ENCODE measurements around the gene SUSD1.

Gene SUSD1

DNA sequence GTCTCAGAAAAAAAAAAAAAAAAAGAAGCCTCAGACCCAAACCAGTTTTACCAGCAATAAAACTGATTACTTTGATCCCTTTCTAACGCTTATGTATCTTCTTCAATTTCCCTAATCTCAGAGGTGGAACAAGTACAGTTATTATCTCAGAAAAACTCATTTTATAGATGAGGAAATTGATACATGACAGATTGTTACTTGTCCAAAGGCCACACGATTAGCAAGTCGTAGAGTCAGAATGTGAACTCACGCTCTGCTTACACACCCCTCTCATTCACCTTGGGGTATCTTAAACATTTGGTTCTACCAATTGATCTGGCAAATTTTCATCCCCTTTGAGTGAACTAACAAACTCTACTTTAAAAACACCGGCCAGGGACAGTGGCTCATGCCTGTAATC, 110.2 kb downstream of the SUSD1 start:
- no peak for DNase-seq

DNA sequence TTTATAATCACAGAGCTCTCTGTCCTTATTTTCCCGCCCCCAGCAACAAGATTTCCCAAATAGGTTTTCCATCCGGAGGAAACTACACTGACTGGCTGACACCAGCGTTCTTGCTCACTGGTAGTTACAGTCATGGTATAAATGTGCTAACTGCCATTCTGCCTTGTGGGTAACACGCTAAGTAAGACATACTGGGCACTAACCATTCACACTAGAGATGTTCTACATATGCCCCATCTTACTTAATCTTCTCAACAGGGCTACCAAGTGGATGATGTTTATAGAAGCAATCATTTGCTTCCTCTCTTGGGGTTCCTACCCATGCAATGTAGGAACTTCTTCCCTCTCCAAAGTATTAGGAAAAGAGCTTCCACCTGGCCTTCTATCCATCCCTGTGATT, 111.5 kb downstream of the SUSD1 start:
- no peak for DNase-seq

DNA sequence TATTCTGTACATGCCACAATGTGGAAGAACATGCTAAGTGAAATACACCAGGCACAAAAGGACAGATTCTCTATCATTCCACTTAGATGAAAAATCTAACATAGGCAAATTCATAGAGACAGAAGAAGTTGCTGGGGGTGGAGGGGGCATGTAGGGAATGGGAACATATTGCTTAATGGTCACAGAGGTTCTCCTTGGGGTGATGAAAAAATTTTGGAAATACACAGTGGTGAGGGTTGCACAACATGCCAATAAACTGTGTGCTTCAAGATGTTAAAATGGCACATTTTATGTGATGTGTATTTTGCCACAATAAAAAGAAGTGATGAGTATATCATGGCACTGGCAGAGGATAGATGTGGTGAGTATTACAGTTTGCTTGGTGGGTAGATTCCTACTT, 111.9 kb downstream of the SUSD1 start:
- DNase-seq, result no peak

DNA sequence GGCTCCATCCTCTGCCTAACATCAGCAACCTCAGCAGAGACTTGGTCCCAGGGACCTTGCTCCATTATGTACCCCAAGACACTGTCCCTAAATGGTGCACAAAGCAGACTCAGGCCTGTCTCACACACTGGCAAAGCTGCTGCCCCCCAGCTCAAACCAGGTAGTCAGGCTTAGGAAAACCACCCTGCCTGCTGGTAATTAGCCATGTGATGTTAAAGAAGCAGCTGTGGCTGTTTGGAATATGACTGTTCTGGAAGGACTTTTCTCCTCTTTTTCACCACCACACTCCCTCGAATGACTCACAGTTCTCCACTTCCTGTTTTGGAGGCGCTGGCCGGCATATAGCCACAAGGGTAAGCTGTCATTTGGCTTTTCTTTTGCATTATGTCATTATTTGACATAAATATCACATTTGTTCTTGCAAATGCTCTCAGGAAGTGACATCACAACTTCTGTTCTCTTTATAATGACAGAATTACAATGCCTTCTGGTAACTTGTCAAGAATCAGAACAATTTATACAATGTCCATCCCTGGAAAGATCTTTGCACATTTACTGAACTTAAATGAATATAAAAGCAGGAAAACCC, 113.9 kb downstream of the SUSD1 start:
- peak; percentile 51 for DNase-seq

DNA sequence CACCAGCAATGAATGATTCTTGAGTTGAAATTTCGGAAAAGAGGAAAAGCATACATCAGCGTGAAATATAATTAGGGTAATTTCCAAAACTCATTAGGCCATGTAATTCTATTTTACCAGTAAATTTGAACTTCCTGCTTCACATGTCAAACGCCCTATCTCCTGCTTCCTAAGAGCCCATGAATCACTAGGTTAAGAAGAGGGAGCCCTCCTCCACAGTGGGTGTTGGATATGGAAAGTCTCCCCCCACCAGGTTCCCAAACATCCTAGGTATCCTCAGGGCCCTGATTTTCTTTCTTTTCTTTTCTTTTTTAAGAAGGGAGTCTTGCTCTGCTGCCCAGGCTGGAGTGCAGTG, 115.2 kb downstream of the SUSD1 start:
- DNase-seq, result no peak

DNA sequence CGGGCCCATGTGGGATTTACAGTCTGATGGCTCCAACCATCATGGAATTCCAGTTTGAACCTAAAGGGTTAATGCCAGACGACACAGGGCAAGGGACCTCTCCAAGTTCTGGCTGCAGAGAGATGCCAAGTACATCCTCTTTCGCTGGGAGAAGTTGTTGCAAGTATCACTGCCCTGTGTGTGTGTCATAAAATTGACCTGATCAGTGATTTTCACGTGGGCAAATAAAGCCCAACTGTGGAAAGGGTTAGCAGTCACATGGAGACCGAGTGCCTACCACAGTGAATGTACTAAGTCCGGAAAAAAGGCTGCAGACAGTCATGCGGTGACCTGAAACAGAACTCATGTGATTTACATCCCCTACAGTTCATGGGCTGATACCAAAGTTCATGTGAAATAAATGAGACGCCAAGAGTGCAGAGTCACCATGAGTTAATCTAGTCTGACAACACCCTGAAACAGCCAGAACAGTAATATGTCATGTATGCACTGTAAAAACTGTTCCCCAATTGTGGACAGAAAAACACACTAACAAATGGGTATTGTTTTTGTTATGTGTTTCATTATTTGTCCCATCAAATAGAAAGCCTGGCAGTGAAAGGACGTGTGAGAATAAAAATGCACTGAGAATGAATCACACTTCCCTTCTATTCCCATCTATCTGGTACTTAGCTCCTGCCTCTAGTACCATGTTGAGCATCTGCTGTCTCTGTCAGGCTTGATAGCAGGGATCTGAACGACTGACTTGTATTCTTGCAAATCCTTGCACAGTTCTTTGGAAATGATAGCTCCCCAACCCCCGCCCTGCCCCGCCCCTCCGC, 115.7 kb downstream of the SUSD1 start:
- no peak for DNase-seq

DNA sequence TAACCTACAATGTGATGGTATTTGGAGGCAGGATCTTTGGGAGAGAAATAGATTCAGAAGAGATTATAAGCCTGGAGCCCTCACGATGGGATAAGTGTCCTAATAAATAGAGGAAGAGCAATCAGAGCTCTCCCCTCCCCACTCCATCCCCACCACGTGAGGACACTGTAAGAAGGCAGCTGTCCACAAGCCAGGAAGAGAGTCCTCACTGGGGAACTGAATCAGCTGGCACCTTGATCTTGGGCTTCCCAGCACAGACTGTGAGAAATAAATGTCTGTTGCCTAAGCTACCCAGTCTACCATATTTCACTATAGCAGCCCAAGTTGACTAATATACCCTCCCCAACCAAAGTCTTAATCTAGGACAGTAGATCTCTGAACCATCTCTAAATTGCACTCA, 118.1 kb downstream of the SUSD1 start:
- DNase-seq, result no peak

DNA sequence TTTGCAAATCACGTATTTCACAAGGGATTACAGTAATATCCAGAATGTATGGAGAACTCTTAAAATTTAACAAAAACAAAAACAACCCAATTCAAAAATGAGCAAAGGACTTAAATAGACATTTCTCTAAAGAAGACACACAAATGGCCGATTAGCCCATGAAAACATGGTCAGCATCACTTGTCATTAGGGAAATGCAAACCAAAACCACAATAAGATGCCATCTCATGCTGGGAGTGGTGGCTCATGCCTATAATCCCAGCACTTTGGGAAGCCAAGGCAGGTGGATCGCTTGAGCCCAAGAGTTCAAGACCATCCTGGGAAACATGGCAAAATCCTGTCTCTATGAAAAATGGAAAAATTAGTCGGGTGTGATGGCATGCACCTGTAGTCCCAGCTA, 120.2 kb downstream of the SUSD1 start:
- no peak for DNase-seq

DNA sequence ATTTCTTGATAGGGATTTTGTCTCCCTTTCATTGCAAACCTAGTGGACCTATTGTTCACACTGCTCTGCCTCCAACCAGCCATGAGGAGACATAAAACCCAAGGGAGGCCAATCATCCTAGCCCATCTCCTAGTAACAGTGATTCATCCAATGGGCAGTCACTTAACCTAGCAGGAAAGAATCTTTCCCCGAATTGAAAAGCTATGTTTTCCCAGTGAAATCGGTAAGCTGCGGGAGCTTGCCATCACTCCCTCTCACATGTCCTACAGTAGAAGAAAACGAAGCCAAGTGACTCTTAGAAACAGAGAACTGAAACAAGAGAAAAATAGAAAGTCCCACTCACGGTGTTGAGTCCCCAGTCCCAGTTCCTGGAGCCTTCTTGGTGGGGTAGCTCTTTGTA, 123.3 kb downstream of the SUSD1 start:
- no peak for DNase-seq

DNA sequence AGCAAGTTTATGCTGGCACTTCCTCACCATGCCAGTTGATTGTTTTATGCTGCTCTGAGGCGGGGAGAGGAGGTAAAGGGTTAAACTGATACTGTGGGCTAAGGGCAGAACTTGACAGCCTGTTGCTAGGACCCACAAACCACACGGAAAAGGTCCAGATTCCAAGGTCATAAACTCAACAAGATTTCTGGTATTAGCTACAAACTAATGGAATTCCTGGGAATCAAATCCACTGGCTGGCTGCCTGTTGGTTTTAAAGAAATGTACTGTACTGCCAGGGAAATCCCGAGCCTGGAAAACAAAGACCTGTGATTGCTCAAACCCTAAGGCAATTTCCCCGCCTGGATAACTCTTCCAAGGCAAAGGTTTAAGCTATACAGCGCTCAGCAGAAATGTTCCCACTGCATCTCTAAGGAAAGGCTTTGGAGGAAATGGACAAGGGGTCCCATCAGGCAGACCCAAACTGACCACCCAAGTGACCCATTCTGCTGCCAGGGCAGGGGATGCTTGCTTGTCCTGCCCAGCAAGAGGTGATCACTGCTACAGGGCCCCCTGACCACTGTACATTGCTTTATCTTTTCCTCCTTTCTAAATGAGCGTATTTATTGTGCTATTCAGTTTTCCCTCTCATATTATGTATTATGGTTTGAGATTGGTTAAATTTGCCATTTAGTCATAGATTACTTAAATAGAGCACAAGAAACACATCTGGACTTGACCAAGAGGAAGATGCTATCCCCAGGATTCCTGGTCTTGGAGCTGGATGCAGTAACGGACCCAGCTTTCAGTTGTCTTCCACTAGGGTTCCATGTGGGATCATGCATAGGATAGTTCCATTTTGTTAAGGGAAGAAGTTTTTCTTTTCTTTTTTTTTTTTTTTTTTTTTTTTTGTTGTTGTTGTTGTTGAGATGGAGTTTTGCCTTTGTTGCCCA, 124.3 kb downstream of the SUSD1 start:
- DNase-seq, result no peak

DNA sequence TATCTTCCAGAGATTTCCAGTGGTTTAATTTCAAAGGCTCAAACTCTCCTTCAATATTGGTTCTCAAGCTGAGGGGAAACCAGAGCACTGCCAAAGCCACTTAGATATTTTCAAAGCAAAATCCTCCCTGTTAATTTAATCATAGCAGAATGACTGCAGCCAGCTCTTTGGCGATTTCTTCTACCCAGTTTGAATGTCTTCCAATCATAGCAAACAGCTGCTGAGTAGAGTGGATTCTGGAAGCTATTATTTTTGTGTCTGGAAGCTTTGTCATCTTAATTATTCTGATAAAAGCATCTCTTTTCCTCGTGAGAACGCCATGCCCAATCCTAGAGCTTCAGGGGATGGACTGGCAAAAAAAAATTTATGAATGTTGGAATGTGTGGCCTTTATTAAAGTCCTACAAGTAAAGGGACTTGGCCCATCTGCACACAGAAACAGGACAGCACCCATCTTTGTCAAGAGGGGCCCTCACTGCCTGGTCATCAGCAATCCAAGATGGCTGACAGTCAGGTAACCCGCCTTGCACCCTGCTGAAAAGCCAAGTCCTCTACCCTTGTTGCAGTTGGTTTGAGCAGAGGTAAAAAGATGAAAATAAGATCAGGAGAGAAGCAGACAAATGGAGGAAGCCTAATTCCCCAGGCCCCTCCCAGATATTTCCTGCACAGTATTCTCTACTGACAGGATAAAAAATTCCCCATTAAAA, 125.1 kb downstream of the SUSD1 start:
- no peak for DNase-seq

DNA sequence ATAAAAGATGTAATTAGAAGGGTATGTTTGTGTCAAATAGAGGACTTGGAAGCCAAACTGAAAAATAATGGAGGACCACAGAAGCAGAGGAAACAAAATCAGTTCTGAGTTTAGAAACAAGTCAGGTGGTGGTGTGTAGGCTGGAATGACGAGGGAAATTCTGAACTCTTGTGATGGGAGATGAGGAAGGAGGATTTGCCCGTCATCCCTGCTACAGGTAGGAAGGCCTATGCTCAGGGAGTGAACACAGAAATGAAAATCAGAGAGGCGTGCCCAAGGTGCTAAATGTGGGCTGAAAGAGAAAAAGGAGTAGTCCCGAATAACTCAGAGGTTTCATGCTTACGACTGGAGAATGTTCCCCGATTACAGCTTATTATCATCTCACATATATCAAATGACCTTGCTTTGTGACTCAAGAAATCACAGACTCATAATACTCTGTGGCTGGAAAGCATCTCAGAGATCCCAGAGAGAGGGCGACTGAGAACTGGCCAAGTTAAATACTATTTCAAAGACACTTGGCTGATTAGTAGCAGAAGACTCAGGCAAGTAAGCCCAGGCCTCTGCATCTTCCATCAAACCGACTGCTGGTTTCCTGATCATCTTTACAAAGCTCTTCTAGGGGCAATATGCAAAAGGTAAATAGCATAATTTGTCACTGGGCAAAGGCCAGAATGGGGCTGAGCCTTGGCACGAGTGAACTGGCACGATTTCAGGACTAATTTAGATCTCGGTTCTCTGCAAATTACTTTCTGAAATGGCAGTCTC, 126.0 kb downstream of the SUSD1 start:
- no peak for DNase-seq

DNA sequence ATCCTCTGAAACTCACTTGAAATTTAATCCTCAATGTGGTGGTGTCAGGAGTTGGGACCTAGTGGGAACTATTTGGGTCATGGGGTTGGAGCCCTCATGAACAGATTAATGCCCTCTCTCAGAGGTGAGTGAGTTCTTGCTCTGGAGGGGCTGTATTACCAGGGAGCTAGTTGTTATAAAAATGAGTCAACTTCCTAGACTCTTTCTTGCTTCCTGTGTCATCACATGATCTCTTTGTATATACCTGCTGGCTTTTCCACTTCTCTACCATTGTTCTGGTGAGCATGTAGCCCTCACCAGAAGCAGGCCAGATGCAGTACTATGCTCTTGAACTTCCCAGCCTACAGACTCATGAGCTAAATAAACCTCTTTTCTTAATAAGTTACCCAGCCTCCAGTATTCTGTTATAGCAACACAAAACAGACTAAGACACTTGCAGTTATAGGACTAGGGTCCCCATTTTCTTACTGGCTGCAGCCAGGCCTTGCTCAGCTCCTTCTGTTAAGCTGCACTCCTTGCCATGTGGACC, 127.5 kb downstream of the SUSD1 start:
- DNase-seq, result no peak

DNA sequence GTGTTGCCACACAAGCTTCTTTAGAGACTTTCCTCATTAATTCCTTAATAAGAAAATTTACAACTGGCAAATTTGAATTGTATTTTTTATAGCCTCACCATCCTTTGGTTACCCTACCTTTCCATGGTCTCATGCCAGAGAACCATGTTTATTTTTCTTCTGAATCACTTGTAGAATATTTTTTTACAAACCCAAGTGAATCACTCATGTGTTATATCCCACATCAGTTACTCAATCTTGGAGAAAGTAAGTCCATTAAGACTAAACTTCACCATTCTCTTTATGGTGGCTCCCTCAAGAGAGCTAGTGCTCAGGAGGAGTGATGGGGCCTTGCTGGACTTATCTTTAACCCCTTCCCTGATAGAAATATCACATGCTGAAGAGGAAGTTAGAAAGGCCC, 128.9 kb downstream of the SUSD1 start:
- no peak for DNase-seq

DNA sequence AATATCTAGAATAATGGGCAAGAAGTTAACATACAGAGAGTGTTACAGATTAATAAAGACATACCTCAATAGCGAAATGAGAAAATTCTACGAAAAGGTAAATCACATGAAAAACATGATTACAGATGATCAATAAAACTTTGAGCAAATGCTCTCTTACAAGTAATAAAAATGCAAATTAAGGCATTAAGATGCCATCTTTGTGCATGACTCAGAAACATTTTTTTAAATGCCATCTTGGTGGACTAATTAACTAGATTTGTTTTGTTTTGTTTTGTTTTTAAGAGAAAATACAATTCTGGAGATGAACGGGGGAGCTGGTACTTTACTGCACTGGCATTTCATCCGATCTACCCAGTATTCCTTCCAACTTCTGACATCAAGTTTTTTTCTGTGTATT, 130.2 kb downstream of the SUSD1 start:
- no peak for DNase-seq

DNA sequence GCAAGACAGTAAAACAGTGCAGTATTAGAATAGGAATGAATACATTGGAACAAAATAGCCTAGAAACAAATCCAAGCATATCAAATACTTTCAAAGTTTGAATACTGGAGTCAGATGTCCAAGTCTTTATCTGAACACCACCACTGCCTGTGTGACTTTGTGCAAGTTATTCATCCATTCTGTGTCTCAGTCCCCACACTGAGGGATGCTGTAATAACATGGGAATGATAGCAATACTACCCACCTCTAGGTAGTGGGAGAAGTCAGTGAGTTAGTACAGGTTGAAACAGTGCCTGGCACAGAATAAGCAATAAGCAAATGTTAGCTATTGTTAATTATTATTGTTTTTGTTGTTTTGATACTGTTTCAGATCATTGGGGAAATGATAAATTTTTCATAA, 130.9 kb downstream of the SUSD1 start:
- no peak for DNase-seq

DNA sequence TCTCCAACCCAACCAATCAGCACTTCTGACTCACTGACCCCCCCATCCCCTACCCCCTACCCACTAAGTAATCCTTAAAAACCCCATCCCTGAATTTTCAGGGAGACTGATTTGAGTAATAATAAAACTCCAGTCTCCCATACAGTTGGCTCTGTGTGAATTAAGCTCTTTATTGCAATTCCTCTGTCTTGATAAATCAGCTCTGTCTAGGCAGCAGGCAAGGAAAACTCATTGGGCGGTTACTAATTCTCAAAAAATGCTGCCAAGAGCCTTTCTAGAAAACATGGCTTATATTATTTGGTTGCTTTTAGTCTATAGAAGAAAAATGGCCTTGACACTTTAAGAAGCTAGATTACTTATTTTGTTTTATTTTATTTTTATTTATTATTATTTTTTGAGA, 131.7 kb downstream of the SUSD1 start:
- no peak for DNase-seq

DNA sequence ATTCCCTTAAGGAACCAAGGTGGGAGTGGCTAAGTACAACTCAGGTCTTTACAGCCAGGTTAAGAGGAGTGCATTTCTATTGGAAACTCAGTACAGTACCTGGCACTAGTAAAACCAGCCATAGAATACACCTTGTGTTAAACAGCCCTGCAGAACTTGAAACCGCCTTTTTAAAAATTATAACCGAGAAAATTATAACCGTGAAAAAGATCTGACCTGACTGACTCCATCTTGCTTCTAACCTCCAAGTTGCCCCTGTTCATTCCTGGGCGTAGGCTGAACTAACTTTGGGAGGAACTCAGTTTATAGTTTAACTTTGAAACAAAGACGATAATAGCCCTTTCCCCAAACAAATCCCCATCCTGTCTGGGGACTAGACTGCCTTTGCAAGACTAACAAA, 132.3 kb downstream of the SUSD1 start:
- no peak for DNase-seq

DNA sequence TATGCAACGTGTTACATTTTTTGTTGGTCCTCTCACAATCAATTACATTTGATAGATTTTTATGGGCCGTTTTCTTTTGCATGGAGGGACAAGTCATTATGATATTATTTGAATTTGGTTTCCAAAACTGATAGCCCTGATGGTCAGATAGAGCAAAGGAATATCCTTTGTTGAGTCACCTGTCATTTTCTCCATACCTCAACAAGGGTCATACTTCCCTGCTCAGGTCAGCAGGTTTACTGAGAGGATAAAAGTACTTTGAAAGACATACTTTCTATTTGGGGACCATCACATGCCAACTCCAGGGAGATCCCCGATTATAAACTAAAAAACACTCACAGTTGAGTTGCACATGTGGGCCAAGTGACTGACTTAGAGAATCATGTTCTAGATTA, 132.9 kb downstream of the SUSD1 start:
- no peak for DNase-seq

DNA sequence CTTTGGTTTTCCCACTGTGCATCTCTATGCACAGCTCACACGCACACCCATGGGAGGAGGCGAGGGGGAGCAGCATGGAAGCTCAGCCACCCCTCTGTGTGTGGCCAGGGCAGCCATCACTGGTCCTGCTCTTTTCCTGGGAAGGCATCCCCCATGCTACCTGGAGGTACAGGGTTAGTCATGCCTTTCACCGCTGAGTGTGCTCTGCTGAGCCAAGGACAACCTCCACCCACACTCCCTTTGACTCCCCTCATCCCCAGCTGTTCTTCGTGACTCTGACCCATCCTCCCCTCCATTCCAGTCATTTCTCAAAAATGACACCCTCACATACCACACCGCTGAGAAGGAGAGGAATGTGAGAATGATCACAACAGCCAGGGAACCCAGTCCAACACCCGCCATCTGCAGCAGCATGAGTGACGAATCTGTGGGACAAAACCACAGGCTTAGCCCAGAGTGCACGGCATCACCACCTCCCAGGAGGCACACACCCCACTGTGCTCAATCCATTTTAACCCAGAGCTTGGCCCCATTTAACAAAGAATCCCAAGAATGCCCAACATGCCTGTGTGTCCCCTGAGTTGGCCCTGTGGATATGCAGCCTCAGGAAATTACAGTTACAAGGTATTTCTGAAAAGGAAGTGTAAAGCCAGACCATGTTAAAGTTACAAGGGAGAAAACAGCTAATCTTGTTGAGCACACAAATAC, 133.4 kb downstream of the SUSD1 start:
- DNase-seq, result no peak

DNA sequence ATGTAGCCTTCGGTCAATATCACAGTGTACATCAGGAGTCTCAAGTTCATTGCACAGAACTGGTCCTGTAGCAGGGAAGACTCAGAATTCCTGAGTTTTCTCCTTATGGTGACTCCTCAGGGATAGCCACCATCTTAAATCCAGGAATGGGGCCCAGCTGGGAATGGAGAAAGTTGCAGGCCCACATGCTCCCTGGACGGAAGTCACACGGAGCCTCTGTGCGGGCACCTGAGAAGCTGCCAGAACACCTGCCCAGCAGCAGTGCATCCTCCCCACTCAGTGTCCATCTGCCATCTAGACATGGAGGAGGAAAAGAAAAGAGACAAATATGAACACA, 133.9 kb downstream of the SUSD1 start:
- DNase-seq, result no peak

DNA sequence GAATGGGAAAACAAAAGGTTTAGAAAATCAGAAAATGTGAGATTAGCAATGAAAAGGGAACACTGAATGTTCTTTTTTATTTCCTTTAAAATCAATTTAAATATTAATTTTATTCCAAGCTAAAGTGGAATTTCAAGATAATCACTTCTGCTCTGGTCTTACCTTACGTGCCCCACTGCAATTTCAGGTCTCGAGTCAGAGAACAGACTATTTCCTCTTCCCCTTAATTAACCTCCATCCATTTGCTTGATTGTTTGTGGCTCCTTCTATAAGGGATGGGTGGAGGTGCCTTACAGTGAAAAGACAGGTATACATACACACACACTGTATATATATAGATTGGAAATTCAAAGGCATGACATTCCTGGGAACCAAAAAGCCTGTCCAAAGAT, 137.1 kb downstream of the SUSD1 start:
- no peak for DNase-seq

All from SIG-M5 (cell line).